Colonic mucosa (tissue), 4 donors: ENCODE measurements around the gene SMCO4. TPM values are rescaled to one million over a fixed set of nuclear protein-coding genes. Genes with fewer than 3 reads are reported as not detected.
"Not testable (repeated sequence)": the region's sequence is repeated elsewhere in the genome, so short reads cannot be mapped to it uniquely, and the experiment has no call there.

Source experiments
- DNase-seq: peaks from one replicate; pipeline ENCODE4 v3.0.0-alpha.2; 2020
- H3K27ac ChIP-seq: fragments of 200-600 bp; one replicate; pipeline ENCODE4 v1.8.0; 2021
- H3K27me3 ChIP-seq: fragments of 200-600 bp; one replicate; pipeline ENCODE4 v1.8.0; 2021
- H3K36me3 ChIP-seq: fragments of 200-600 bp; one replicate; pipeline ENCODE4 v1.8.0; 2021
- H3K4me1 ChIP-seq: fragments of 200-600 bp; one replicate; pipeline ENCODE4 v1.8.0; 2021; ENCODE audit warnings: mild to moderate bottlenecking
- H3K4me3 ChIP-seq: fragments of 200-600 bp; one replicate; pipeline ENCODE4 v1.8.0; 2021
- H3K9ac ChIP-seq, 2 donors: one replicate each; pipeline ENCODE4 v1.7.0; 2013; ENCODE audit warnings: control low read depth in 2 of 2, low read depth in 2 of 2, low read length in 2 of 2
- H3K9me3 ChIP-seq: fragments of 200-600 bp; one replicate; pipeline ENCODE4 v1.8.0; 2021
- CTCF ChIP-seq: fragments of 200-600 bp; IDR thresholded peaks from one replicate; pipeline ENCODE4 v1.8.0; 2022; ENCODE audit warnings: antibody characterized with exemption, mild to moderate bottlenecking
- intact Hi-C: fragments of 100-400 bp; cut with DNase I; formaldehyde crosslinking; loops from one replicate; pipeline ENCODE4 v1.14.1; 2022
- total RNA-seq, 2 donors: library from RNA; stranded (reverse); fragmentation: NEBNext Ultra II Directional in 1 of 2; extraction: Animal tissue kit (Norgen Biotek cat#: 25700) in 1 of 2; gene quantifications; one replicate each; pipeline ENCODE4 v1.2.1, GENCODE V29; 2021
- donor health status: healthy.
- donor health status: DM: no; HTN: no; CAD: no.
- donor health status: DM: no; HTN: no; CAD: no.

The SMCO4 gene
- total RNA-seq, 2 donors from 2014 or later: 47.2 to 73.7 TPM

- no peak for DNase-seq
- no peak overlapping the region for H3K27ac ChIP-seq
These were observed 42.6 kb upstream of the SMCO4 start for GRCh38 chr11:93585758-93586157.

GRCh38 chr11:93583490-93583889, 40.3 kb upstream of the SMCO4 start:
- Histone ChIP-seq H3K36me3 (no peaks in the 10 kb centered on the region), H3K27ac (no peak overlapping the region), H3K9ac (no peak overlapping the region), H3K4me3 (no peak overlapping the region), H3K4me1 (no peaks in the 10 kb centered on the region), H3K27me3 (no peaks in the 10 kb centered on the region), H3K9me3 (no peaks in the 10 kb centered on the region)
- no peak for TF ChIP-seq CTCF
- intact Hi-C loops: no loop called here
- no peak for DNase-seq

More at GRCh38 chr11:93585758-93586157, 42.6 kb upstream of the SMCO4 start:
- Histone ChIP-seq H3K9me3 (no peaks in the 10 kb centered on the region), H3K4me1 (no peaks in the 10 kb centered on the region), H3K36me3 (no peaks in the 10 kb centered on the region), H3K27me3 (no peaks in the 10 kb centered on the region), H3K4me3 (no peak overlapping the region), H3K9ac (no peak overlapping the region)
- intact Hi-C loops: no loop called here
- TF ChIP-seq CTCF: no peak

- no peaks in the 10 kb centered on the region for H3K27me3 ChIP-seq
- no peak overlapping the region for H3K9ac ChIP-seq
- H3K27ac ChIP-seq: no peak overlapping the region
- no peaks in the 10 kb centered on the region for H3K4me1 ChIP-seq
- H3K9me3 ChIP-seq: no peaks in the 10 kb centered on the region
- intact Hi-C loops: no loop called here
- TF ChIP-seq CTCF: no peak
- DNase-seq: no peak
- no peak overlapping the region for H3K4me3 ChIP-seq
- H3K36me3 ChIP-seq: no peaks in the 10 kb centered on the region
These were observed 36.1 kb upstream of the SMCO4 start for GRCh38 chr11:93579187-93579751.

- no peak for TF ChIP-seq CTCF
These were observed 34.1 kb upstream of the SMCO4 start for GRCh38 chr11:93577286-93577685.

GRCh38 chr11:93576870-93577269, 33.7 kb upstream of the SMCO4 start:
- H3K36me3 ChIP-seq, intact Hi-C loops: not testable (repeated sequence)

More at GRCh38 chr11:93577286-93577685, 34.1 kb upstream of the SMCO4 start:
- Histone ChIP-seq H3K27ac (no peak overlapping the region), H3K4me1 (no peaks in the 10 kb centered on the region), H3K27me3 (no peaks in the 10 kb centered on the region), H3K4me3 (no peak overlapping the region), H3K36me3 (no peaks in the 10 kb centered on the region), H3K9ac (no peak overlapping the region), H3K9me3 (no peaks in the 10 kb centered on the region)
- no peak for DNase-seq
- intact Hi-C loops: no loop called here

GRCh38 chr11:93574638-93575220, 31.5 kb upstream of the SMCO4 start:
- no peak overlapping the region for H3K4me3 ChIP-seq
- intact Hi-C loops: no loop called here
- no peaks in the 10 kb centered on the region for H3K4me1 ChIP-seq
- no peak for DNase-seq
- no peak overlapping the region for H3K27ac ChIP-seq
- H3K9ac ChIP-seq: no peak overlapping the region
- no peaks in the 10 kb centered on the region for H3K36me3 ChIP-seq
- no peak for TF ChIP-seq CTCF
- H3K27me3 ChIP-seq: no peaks in the 10 kb centered on the region
- H3K9me3 ChIP-seq: no peaks in the 10 kb centered on the region

More at GRCh38 chr11:93576870-93577269, 33.7 kb upstream of the SMCO4 start:
- H3K27ac ChIP-seq, H3K4me1 ChIP-seq, H3K4me3 ChIP-seq, H3K9ac ChIP-seq, H3K9me3 ChIP-seq, DNase-seq, H3K27me3 ChIP-seq: not testable (repeated sequence)
